Brain microvascular endothelial cell (primary cell): ENCODE results near the gene GAST.

Experiments
- DNase-seq: peaks from one replicate; pipeline ENCODE4 v3.0.0-alpha.2; 2020
- H3K27ac ChIP-seq: fragments of 250-450 bp; sonication (Bioruptor Pico); 2 replicates; pipeline ENCODE4 v1.5.1; 2020; ENCODE audit warnings: mild to moderate bottlenecking, moderate library complexity
- H3K27me3 ChIP-seq: fragments of 250-450 bp; sonication (Bioruptor Pico); replicated peaks from 2 replicates; pipeline ENCODE4 v1.5.1; 2020; ENCODE audit warnings: mild to moderate bottlenecking
- H3K36me3 ChIP-seq: fragments of 250-450 bp; sonication (Bioruptor Pico); replicated peaks from 2 replicates; pipeline ENCODE4 v1.5.1; 2020; ENCODE audit warnings: mild to moderate bottlenecking
- H3K4me3 ChIP-seq: 2 replicates; pipeline ENCODE4 v1.5.1; 2011; ENCODE audit warnings: low read depth, mild to moderate bottlenecking, control low read depth, low read length, moderate library complexity
- in situ Hi-C: cut with HindIII; loops from 2 replicates; pipeline ENCODE4 v1.10.0; 2017; ENCODE audit warnings: low sequenced_read_pairs, low pct_ligation_motif_present
- TF ChIP-seq, protein P1 (sequence below): IDR thresholded peaks from 2 replicates; pipeline ENCODE4 v1.5.1; 2011; ENCODE audit warnings: low read depth, mild to moderate bottlenecking, moderate library complexity, low read length, control low read depth, inconsistent platforms; ENCODE audit errors: missing control alignments

The GAST gene

GRCh38 chr17:41688641-41689496, 23.3 kb upstream of the GAST start, which contains the start of gene EIF1:
Gene EIF1 (plus strand): TSS chr17:41688885. CDS start chr17:41689039, 154 bp downstream.
- Histone ChIP-seq H3K27ac (peak within 1 kb of the TSS; percentile 98), H3K36me3 (peaks cover 42% of the 10 kb centered on the region), H3K4me3 (peak within 1 kb of the TSS; percentile 99), H3K27me3 (no peaks in the 10 kb centered on the region)
- TF ChIP-seq, protein P1, sequence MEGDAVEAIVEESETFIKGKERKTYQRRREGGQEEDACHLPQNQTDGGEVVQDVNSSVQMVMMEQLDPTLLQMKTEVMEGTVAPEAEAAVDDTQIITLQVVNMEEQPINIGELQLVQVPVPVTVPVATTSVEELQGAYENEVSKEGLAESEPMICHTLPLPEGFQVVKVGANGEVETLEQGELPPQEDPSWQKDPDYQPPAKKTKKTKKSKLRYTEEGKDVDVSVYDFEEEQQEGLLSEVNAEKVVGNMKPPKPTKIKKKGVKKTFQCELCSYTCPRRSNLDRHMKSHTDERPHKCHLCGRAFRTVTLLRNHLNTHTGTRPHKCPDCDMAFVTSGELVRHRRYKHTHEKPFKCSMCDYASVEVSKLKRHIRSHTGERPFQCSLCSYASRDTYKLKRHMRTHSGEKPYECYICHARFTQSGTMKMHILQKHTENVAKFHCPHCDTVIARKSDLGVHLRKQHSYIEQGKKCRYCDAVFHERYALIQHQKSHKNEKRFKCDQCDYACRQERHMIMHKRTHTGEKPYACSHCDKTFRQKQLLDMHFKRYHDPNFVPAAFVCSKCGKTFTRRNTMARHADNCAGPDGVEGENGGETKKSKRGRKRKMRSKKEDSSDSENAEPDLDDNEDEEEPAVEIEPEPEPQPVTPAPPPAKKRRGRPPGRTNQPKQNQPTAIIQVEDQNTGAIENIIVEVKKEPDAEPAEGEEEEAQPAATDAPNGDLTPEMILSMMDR, result no peak
- in situ Hi-C loops, result no loop called here
- peak; percentile 98 for DNase-seq

DNA sequence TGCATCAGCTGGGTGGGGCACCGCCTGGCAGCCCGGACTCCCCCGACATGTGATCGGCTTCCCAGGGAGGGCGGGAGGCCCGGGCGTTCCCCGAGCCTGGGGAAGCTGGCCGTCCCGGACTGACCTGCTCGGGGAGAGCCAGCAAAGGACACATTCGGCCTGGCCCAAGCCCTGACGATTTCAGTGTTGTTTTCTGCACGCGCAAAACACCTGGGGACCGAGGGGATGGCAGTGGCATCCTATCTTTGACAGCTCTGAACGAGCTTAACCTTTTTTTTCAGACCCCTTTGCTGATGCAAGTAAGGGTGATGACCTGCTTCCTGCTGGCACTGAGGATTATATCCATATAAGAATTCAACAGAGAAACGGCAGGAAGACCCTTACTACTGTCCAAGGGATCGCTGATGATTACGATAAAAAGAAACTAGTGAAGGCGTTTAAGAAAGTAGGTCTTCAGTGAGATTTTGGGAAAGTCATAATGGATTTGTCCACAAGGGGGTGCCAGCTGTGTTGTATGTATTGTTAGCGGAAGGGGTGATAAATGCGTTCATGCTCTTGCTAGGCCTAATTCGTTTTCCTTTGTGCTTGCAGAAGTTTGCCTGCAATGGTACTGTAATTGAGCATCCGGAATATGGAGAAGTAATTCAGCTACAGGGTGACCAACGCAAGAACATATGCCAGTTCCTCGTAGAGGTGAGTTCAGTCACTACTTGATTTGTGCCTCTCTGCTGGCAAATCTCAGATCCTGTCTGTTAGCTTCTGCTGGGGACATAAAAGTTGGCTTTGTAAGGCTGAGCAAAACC, 22.4 kb upstream of the GAST start:
- DNase-seq, result peak; percentile 60
- peaks cover 48% of the 10 kb centered on the region for H3K36me3 ChIP-seq
- no peaks in the 10 kb centered on the region for H3K27me3 ChIP-seq
- H3K27ac ChIP-seq, result peak overlapping the region; percentile 98
- TF ChIP-seq, protein P1, result peak; percentile 69
- in situ Hi-C loops, result no loop called here
- peak overlapping the region; percentile 99 for H3K4me3 ChIP-seq

GRCh38 chr17:41690497-41690896, 21.6 kb upstream of the GAST start:
- Histone ChIP-seq H3K27ac (peak overlapping the region; percentile 98), H3K36me3 (peaks cover 52% of the 10 kb centered on the region), H3K4me3 (peak overlapping the region; percentile 99), H3K27me3 (no peaks in the 10 kb centered on the region)
- TF ChIP-seq, protein P1, result no peak
- in situ Hi-C loops, result no loop called here
- no peak for DNase-seq

DNA sequence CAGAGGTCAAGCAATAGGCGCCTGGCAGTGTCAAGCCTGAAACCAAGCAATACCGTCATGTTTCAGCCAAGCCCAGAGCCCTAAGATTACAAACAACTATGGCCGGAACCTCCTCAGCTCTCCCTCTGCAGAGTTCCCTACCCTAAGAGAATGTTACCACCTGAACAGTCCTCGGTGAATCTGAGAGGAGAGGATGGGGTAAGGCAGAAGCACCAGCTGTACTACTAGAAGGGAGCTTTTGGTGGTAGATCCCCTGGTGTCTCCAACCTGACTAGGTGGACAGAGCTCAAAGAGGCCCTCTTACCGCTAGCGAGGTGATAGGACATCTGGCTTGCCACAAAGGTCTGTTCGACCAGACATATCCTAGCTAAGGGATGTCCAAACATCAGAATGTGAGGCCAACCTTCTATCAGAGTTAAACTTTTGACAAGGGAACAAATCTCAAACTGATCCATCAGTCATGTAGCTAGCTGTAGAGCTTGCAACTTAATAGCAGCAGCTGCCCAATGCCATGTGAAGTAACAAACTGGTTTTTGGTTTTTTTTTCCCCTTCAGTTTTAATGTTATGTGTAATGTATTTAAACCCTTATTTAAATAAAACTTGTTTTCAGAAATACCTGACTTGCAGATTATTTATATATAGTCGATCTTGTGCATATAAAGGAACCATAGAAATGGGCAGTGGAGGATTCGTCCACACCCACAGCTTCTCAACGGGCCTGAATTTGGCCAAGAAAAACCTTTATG, 20.9 kb upstream of the GAST start:
- no peak for DNase-seq
- TF ChIP-seq, protein P1, result no peak
- Histone ChIP-seq H3K27me3 (no peaks in the 10 kb centered on the region), H3K36me3 (peaks cover 52% of the 10 kb centered on the region), H3K27ac (no peak overlapping the region), H3K4me3 (peak overlapping the region; percentile 99)
- in situ Hi-C loops, result no loop called here

GRCh38 chr17:41692722-41693521, 19.2 kb upstream of the GAST start:
- H3K27me3 ChIP-seq, result no peaks in the 10 kb centered on the region
- peaks cover 52% of the 10 kb centered on the region for H3K36me3 ChIP-seq
- TF ChIP-seq, protein P1, result no peak
- no peak overlapping the region for H3K4me3 ChIP-seq
- in situ Hi-C loops, result no loop called here
- no peak overlapping the region for H3K27ac ChIP-seq
- DNase-seq, result no peak
